Adipose tissue (tissue), 3 donors: ENCODE data around the gene AQP10. TPM values are rescaled to one million over a fixed set of nuclear protein-coding genes. Genes with fewer than 3 reads are reported as not detected.
A peak's percentile ranks its signal among the peaks of the same experiment; 100 is the strongest.
"Not testable (repeated sequence)": the region's sequence is repeated elsewhere in the genome, so short reads cannot be mapped to it uniquely, and the experiment has no call there.

ENCODE experiments used
- H3K27ac ChIP-seq: one replicate; pipeline ENCODE4 v1.5.1; 2013; ENCODE audit warnings: low read depth, low read length
- WGBS, 3 donors: extraction: QIAGEN DNeasy Blood & Tissue Kit; methylation state at CpG; one replicate each; pipeline ENCODE4 v1.1.7; 2013; 5-methylcytosine and 5-hydroxymethylcytosine counted together
- polyA plus RNA-seq, 3 donors: library from polyadenylated mRNA; stranded (reverse); fragments of 200-250 nt; gene quantifications; one replicate each; pipeline ENCODE4 v1.2.3, GENCODE V29; 2013
- donor health status: healthy with polysubstance abuse.
- donor health status: Bipolar disorder and iron deficiency.
- donor health status: healthy.

The AQP10 gene
- polyA plus RNA-seq = under 1 TPM in 1 of 3 donors, not detected in 2; 0.07 TPM

GRCh38 chr1:154320882-154321608, at the start of gene AQP10:
TSS of gene AQP10 (plus strand) at chr1:154321093. CDS start at chr1:154321156, 63 bp downstream.
- WGBS, 3 donors = 16 to 24% (median 16%) methylated on average over 9 of the region's 9 CpGs
- H3K27ac ChIP-seq = no peak within 1 kb of the TSS

DNA sequence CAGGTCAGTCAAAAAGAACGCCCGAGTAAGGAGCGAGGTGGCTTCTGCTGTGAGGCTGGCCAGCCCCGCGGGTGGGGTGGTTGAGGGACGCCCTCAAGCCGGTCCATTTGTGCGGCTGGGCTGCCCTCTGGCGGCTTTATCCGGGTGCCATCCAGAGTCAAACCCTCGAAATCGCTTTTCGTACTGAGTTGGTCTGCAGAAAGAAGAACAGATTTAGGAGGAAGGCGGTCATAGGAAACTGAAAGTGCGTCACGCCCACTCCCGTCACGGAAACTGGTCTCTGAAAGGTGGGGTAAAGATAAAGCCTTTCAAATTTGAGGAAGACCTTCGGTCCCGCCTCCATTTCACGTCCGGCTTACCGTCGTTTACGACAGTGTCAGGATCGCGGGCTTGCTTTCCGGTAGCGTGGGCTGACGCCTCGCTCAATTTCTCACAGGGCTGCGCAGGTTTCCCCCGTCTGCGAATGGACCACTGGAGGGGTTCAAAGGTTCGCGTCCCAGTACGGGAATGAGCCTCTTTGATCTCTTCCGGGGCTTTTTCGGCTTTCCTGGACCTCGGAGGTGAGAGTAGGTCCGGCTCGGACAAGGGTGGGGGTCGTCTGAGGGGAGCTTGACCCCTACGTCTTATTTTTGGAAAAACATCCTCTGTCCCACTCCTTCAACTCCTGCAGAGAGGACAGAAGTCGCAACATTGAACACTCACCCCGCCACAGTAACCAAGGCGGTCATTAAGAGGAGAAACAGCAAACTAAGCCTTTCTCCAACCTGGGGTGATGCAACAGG, 48.5 kb upstream of the AQP10 start, which contains the start of gene HAX1:
HAX1 (plus strand) TSS at position 413 of the 782 bp plus-strand sequence; CDS start at position 508, 95 bp downstream.
- 0 to 1% (median 0%) methylated on average over 47 of the region's 47 CpGs for WGBS, 3 donors
- H3K27ac ChIP-seq = peak within 1 kb of the TSS; percentile 54

DNA sequence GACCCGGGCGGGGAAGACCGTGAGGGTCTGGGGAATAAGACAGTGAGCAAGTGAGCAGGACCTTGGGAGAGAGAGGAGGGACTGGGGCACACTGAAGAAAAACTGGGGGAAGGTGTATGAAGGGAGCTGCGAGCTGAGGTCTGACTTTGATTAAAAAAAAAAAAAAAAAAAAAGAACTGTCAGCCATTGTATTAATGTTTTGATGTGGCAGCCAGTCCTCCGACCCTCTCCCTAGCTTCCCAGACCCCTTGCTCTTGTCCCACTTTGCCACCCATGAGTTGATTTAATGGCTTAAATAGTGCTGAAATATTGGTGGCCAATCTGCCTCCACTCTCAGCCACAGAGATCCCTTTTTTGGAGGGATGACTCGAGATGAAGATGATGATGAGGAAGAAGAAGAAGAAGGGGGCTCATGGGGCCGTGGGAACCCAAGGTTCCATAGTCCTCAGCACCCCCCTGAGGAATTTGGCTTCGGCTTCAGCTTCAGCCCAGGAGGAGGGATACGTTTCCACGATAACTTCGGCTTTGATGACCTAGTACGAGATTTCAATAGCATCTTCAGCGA, 47.8 kb upstream of the AQP10 start:
- WGBS, 3 donors = 42 to 46% (median 44%) methylated on average over 13 of the region's 13 CpGs
- H3K27ac ChIP-seq = peak overlapping the region; percentile 54

- no peak overlapping the region for H3K27ac ChIP-seq
- 86 to 92% (median 89%) methylated on average over 7 of the region's 7 CpGs for WGBS, 3 donors
These were observed 44.1 kb upstream of the AQP10 start for GRCh38 chr1:154276797-154277196.

DNA sequence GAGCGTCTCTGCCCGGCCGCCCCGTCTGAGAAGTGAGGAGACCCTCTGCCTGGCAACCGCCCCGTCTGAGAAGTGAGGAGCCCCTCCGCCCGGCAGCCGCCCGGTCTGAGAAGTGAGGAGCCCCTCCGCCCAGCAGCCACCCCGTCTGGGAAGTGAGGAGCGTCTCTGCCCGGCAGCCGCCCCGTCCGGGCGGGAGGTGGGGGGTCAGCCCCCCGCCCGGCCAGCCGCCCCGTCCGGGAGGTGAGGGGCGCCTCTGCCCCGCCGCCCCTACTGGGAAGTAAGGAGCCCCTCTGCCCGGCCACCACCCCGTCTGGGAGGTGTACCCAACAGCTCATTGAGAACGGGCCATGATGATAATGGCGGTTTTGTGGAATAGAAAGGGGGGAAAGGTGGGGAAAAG, 33.3 kb upstream of the AQP10 start:
- not testable (repeated sequence) for H3K27ac ChIP-seq
- WGBS, 3 donors = 92 to 94% (median 93%) methylated on average over 15 to 18 of the region's 30 CpGs

- H3K27ac ChIP-seq = no peak overlapping the region
- 64 to 71% (median 67%) methylated on average over 3 of the region's 3 CpGs for WGBS, 3 donors
These were observed 32.2 kb upstream of the AQP10 start for GRCh38 chr1:154288661-154289060.

DNA sequence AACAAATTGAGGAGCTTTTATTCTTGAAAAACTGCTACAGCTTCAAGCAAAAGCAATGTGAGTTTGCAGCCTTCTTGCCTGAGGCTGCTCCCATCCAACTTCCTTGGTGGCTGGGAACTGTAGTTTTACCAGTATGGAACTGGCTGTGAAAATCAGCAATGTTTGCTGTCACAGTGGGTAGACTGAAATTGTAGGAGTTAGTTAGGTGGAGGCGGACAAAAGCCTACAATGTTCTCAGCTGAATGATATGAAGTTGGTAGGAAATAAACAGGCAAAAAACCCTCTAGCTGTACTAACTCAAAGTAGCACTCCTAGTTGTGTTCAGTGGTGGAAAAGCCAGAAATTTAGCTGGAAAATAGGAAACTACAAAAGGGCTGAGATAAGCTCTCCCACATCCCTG, 30.0 kb upstream of the AQP10 start:
- no peak overlapping the region for H3K27ac ChIP-seq
- WGBS, 3 donors = 68 to 93% (median 88%) methylated on average over 1 of the region's 1 CpG

DNA sequence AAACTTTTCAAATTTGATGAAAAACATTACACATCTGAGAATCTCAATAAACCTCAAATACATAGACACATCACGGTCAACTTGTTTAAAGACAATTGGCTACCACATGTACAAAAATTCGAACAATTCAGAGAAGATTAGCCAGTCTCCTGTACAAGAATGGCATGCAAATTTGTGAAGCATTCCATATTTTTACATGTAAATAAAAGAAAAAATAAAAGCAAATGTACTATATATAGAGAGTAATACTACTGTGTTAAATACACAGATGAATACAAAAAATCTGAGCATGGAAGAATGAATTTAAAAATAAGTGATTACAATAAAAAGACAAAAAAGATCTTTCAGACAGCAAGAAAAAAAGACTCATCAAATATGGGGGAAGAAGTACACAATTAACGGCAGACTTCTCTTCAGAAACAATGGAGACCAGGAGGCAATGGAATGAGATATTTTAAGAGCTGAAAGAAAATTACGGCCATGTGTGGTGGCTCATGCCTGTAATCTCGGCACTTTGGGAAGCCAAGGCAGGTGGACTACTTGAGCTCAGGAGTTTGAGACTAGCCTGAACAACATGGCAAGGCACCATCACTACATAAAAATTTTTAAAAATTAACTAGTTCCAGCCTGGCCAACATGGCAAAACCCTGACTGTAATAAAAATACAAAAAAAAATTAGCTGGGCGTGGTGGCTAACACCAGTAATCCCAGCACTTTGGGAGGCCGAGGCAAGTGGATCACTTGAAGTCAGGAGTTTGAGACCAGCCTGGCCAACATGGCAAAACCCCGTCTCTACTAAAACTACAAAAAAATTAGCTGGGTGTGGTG, 25.3 kb upstream of the AQP10 start:
- H3K27ac ChIP-seq = no peak overlapping the region
- WGBS, 3 donors = 76 to 85% (median 83%) methylated on average over 8 of the region's 8 CpGs

DNA sequence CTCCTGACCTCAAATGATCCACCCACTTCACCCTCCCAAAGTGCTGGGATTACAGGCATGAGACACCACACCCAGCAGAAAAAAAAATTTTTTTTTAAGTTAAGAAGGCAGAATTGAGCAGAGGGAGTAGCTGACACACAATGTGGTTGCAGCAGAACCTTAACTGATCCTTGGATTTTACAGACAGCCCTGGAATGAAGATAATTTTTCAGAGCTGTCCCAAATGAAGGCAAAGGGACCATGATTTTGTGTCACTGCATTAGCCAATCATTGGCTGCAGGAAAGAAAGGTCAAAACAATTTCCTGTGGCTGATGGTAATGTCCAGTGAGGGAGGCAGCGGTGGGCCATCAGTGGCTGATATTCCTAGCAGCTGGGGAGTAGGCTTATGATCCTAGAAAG, 19.3 kb upstream of the AQP10 start:
- WGBS, 3 donors = 70 to 87% (median 70%) methylated on average over 1 of the region's 1 CpG
- H3K27ac ChIP-seq = no peak overlapping the region

- no peak overlapping the region for H3K27ac ChIP-seq
- 61 to 89% (median 79%) methylated on average over 9 of the region's 9 CpGs for WGBS, 3 donors
These were observed 16.1 kb upstream of the AQP10 start for GRCh38 chr1:154304664-154305337.

DNA sequence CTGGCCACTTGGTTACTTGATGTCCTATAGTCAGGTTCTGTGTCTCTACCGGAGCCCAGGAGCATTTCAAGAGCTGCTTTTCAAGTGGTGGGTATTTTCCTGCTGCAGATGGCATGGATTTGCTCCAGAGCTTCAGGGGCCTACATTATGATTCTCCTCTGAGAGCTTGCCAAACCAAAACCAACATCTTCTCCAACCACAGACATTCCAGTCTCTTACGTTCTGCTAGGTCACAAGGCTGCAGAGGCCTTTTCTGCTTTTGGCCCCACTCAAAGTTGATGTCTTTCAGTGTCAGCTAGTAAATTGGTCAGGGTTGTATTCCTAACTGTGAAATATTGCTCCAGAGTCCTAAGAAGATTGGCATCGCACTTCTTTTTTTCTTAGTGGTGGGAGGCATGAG, 14.7 kb upstream of the AQP10 start:
- 84 to 87% (median 84%) methylated on average over 3 of the region's 3 CpGs for WGBS, 3 donors
- no peak overlapping the region for H3K27ac ChIP-seq

- not testable (repeated sequence) for H3K27ac ChIP-seq
- WGBS, 3 donors = 56 to 59% (median 57%) methylated on average over 4 of the region's 4 CpGs
These were observed 13.1 kb upstream of the AQP10 start for GRCh38 chr1:154307670-154308270.

GRCh38 chr1:154309136-154309535, 11.8 kb upstream of the AQP10 start:
- WGBS, 3 donors = 82 to 88% (median 84%) methylated on average over 7 of the region's 7 CpGs
- H3K27ac ChIP-seq = not testable (repeated sequence)

- 77 to 83% (median 80%) methylated on average over 10 to 13 of the region's 13 CpGs for WGBS, 3 donors
- not testable (repeated sequence) for H3K27ac ChIP-seq
These were observed 8.4 kb upstream of the AQP10 start for GRCh38 chr1:154312229-154313065.

- H3K27ac ChIP-seq = no peak overlapping the region
- WGBS, 3 donors = 65 to 86% (median 85%) methylated on average over 9 to 10 of the region's 10 CpGs
These were observed 7.9 kb upstream of the AQP10 start for GRCh38 chr1:154313066-154313356.

- not testable (repeated sequence) for H3K27ac ChIP-seq
- WGBS, 3 donors = 80 to 88% (median 81%) methylated on average over 3 of the region's 3 CpGs
These were observed 6.7 kb upstream of the AQP10 start for GRCh38 chr1:154314226-154314625.

GRCh38 chr1:154316704-154317103, 4.2 kb upstream of the AQP10 start:
- WGBS, 3 donors = 52 to 91% (median 90%) methylated on average over 1 of the region's 1 CpG
- H3K27ac ChIP-seq = no peak overlapping the region
